SJSA1 (cell line): Measurements from ENCODE around the gene ZC3H12D. TPM values are rescaled to one million over a fixed set of nuclear protein-coding genes. Genes with fewer than 3 reads are reported as not detected.
"Not testable (repeated sequence)": the region's sequence is repeated elsewhere in the genome, so short reads cannot be mapped to it uniquely, and the experiment has no call there.

Source experiments
- DNase-seq, 2 experiments: peaks; one replicate each; pipeline ENCODE4 v3.0.0-alpha.2; 2015 to 2020; ENCODE audit warnings: low spot score in 2 of 2, low read depth in 1 of 2
- H3K27ac ChIP-seq: fragments of 250-450 bp; sonication (Bioruptor Pico); 2 replicates; pipeline ENCODE4 v1.5.1; 2020; ENCODE audit warnings: mild to moderate bottlenecking, moderate library complexity
- H3K27me3 ChIP-seq: fragments of 250-450 bp; sonication (Bioruptor Pico); replicated peaks from 2 replicates; pipeline ENCODE4 v1.5.1; 2020; ENCODE audit warnings: mild to moderate bottlenecking, moderate library complexity
- H3K36me3 ChIP-seq: fragments of 250-450 bp; sonication (Bioruptor Pico); 2 replicates; pipeline ENCODE4 v1.5.1; 2020; ENCODE audit warnings: mild to moderate bottlenecking
- H3K4me1 ChIP-seq: fragments of 250-450 bp; sonication (Bioruptor Pico); replicated peaks from 2 replicates; pipeline ENCODE4 v1.6.1; 2021; ENCODE audit warnings: mild to moderate bottlenecking
- H3K4me3 ChIP-seq: fragments of 250-450 bp; sonication (Bioruptor Pico); 2 replicates; pipeline ENCODE4 v1.5.1; 2020; ENCODE audit warnings: mild to moderate bottlenecking
- H3K9me3 ChIP-seq: fragments of 250-450 bp; sonication (Bioruptor Pico); replicated peaks from 2 replicates; pipeline ENCODE4 v1.5.1; 2020; ENCODE audit warnings: mild to moderate bottlenecking
- total RNA-seq: library from RNA; depleted of rRNA; stranded (reverse); fragments of >200 nt; shearing (Covaris generic); gene quantifications from 2 replicates; pipeline ENCODE4 v1.2.3, GENCODE V29; 2014; rRNA removed

ZC3H12D gene
- not detected in 2 replicates for total RNA-seq

- H3K9me3 ChIP-seq, result no peaks in the 10 kb centered on the region
- H3K36me3 ChIP-seq, result no peaks in the 10 kb centered on the region
- DNase-seq, result peak; percentile 57 to 65
- no peak within 1 kb of the TSS for H3K27ac ChIP-seq
- H3K4me1 ChIP-seq, result peaks cover 14% of the 10 kb centered on the region
- no peak within 1 kb of the TSS for H3K4me3 ChIP-seq
- H3K27me3 ChIP-seq, result no peaks in the 10 kb centered on the region
Observed at GRCh38 chr6:149484733-149485700, at the start of gene ZC3H12D. TSS of gene ZC3H12D (minus strand) at chr6:149485014. CDS start at chr6:149474543, 10,471 bp downstream.

- H3K27me3 ChIP-seq, result no peaks in the 10 kb centered on the region
- H3K9me3 ChIP-seq, result no peaks in the 10 kb centered on the region
- DNase-seq, result no peak
- no peak overlapping the region for H3K4me3 ChIP-seq
- H3K27ac ChIP-seq, result no peak overlapping the region
- no peaks in the 10 kb centered on the region for H3K4me1 ChIP-seq
- H3K36me3 ChIP-seq, result peaks cover 80% of the 10 kb centered on the region
Observed at GRCh38 chr6:149529650-149530049, 44.8 kb upstream of the ZC3H12D start.

GRCh38 chr6:149515494-149515893 is 30.7 kb upstream of the ZC3H12D start:
- H3K27ac ChIP-seq, result no peak overlapping the region
- H3K27me3 ChIP-seq, result no peaks in the 10 kb centered on the region
- H3K9me3 ChIP-seq, result no peaks in the 10 kb centered on the region
- H3K4me1 ChIP-seq, result no peaks in the 10 kb centered on the region
- DNase-seq, result no peak
- H3K4me3 ChIP-seq, result no peak overlapping the region
- peaks cover 34% of the 10 kb centered on the region for H3K36me3 ChIP-seq

GRCh38 chr6:149513915-149514314 is 29.1 kb upstream of the ZC3H12D start:
- Histone ChIP-seq H3K27ac (no peak overlapping the region), H3K36me3 (peaks cover 21% of the 10 kb centered on the region), H3K4me3 (no peak overlapping the region), H3K4me1 (no peaks in the 10 kb centered on the region; the same call in 1 of the 2 replicates), H3K27me3 (no peaks in the 10 kb centered on the region), H3K9me3 (no peaks in the 10 kb centered on the region)
- DNase-seq, result no peak

- H3K36me3 ChIP-seq, result peaks cover 26% of the 10 kb centered on the region
- no peaks in the 10 kb centered on the region for H3K9me3 ChIP-seq
- no peak for DNase-seq
- no peaks in the 10 kb centered on the region; the same call in 1 of the 2 replicates for H3K4me1 ChIP-seq
- no peaks in the 10 kb centered on the region for H3K27me3 ChIP-seq
- no peak overlapping the region for H3K27ac ChIP-seq
- no peak overlapping the region for H3K4me3 ChIP-seq
Observed at GRCh38 chr6:149510793-149511512, 26.1 kb upstream of the ZC3H12D start.

- DNase-seq, result no peak
- H3K4me3 ChIP-seq, result no peak overlapping the region
Observed at GRCh38 chr6:149508485-149508884, 23.7 kb upstream of the ZC3H12D start.

GRCh38 chr6:149503872-149504271 is 19.1 kb upstream of the ZC3H12D start:
- Histone ChIP-seq H3K27me3 (no peaks in the 10 kb centered on the region), H3K36me3 (peaks cover 25% of the 10 kb centered on the region), H3K4me3 (no peak overlapping the region), H3K27ac (no peak overlapping the region), H3K9me3 (no peaks in the 10 kb centered on the region), H3K4me1 (peaks cover 6% of the 10 kb centered on the region)
- DNase-seq, result no peak

More at GRCh38 chr6:149508485-149508884, 23.7 kb upstream of the ZC3H12D start:
- Histone ChIP-seq H3K27me3 (no peaks in the 10 kb centered on the region), H3K36me3 (peaks cover 41% of the 10 kb centered on the region), H3K9me3 (no peaks in the 10 kb centered on the region), H3K27ac (no peak overlapping the region), H3K4me1 (no peaks in the 10 kb centered on the region; the same call in 1 of the 2 replicates)

- no peak for DNase-seq
- H3K4me3 ChIP-seq, result no peak overlapping the region
- H3K36me3 ChIP-seq, result peaks cover 25% of the 10 kb centered on the region
- H3K27ac ChIP-seq, result no peak overlapping the region
- no peaks in the 10 kb centered on the region for H3K27me3 ChIP-seq
- H3K4me1 ChIP-seq, result peaks cover 12% of the 10 kb centered on the region
- no peaks in the 10 kb centered on the region for H3K9me3 ChIP-seq
Observed at GRCh38 chr6:149503276-149503675, 18.5 kb upstream of the ZC3H12D start.

- no peak for DNase-seq
Observed at GRCh38 chr6:149501768-149502167, 17.0 kb upstream of the ZC3H12D start.

GRCh38 chr6:149501201-149501600 is 16.4 kb upstream of the ZC3H12D start:
- Histone ChIP-seq H3K4me3 (no peak overlapping the region), H3K27me3 (no peaks in the 10 kb centered on the region), H3K9me3 (no peaks in the 10 kb centered on the region), H3K36me3 (peaks cover 16% of the 10 kb centered on the region), H3K4me1 (peaks cover 23% of the 10 kb centered on the region), H3K27ac (no peak overlapping the region)
- DNase-seq, result no peak

More at GRCh38 chr6:149501768-149502167, 17.0 kb upstream of the ZC3H12D start:
- Histone ChIP-seq H3K4me1 (peaks cover 17% of the 10 kb centered on the region), H3K36me3 (peaks cover 16% of the 10 kb centered on the region), H3K4me3 (no peak overlapping the region), H3K9me3 (no peaks in the 10 kb centered on the region), H3K27ac (no peak overlapping the region), H3K27me3 (no peaks in the 10 kb centered on the region)

- peaks cover 25% of the 10 kb centered on the region for H3K4me1 ChIP-seq
- H3K27ac ChIP-seq, result no peak overlapping the region
- no peak for DNase-seq
- no peak overlapping the region for H3K4me3 ChIP-seq
- peaks cover 8% of the 10 kb centered on the region; the same call in 1 of the 2 replicates for H3K36me3 ChIP-seq
- H3K27me3 ChIP-seq, result no peaks in the 10 kb centered on the region
- no peaks in the 10 kb centered on the region for H3K9me3 ChIP-seq
Observed at GRCh38 chr6:149500096-149500495, 15.3 kb upstream of the ZC3H12D start.

GRCh38 chr6:149499066-149499465 is 14.3 kb upstream of the ZC3H12D start:
- no peaks in the 10 kb centered on the region for H3K36me3 ChIP-seq
- peak in 1 of 2 experiments; percentile 61 for DNase-seq
- no peaks in the 10 kb centered on the region for H3K27me3 ChIP-seq
- no peak overlapping the region for H3K4me3 ChIP-seq
- no peak overlapping the region for H3K27ac ChIP-seq
- no peaks in the 10 kb centered on the region for H3K9me3 ChIP-seq
- H3K4me1 ChIP-seq, result peaks cover 25% of the 10 kb centered on the region

GRCh38 chr6:149497365-149497764 is 12.6 kb upstream of the ZC3H12D start:
- H3K4me3 ChIP-seq, result no peak overlapping the region
- H3K27me3 ChIP-seq, result no peaks in the 10 kb centered on the region
- no peak for DNase-seq
- H3K4me1 ChIP-seq, result peaks cover 25% of the 10 kb centered on the region
- no peaks in the 10 kb centered on the region for H3K36me3 ChIP-seq
- H3K27ac ChIP-seq, result no peak overlapping the region
- H3K9me3 ChIP-seq, result no peaks in the 10 kb centered on the region

- peak overlapping the region; percentile 24 for H3K27ac ChIP-seq
- not testable (repeated sequence) for H3K9me3 ChIP-seq, H3K36me3 ChIP-seq, H3K4me3 ChIP-seq, H3K27me3 ChIP-seq
- DNase-seq, result peak; percentile 72 to 75
- peaks cover 25% of the 10 kb centered on the region for H3K4me1 ChIP-seq
Observed at GRCh38 chr6:149496597-149496996, 11.8 kb upstream of the ZC3H12D start.
